Neural progenitor cell (in vitro differentiated cells): ENCODE measurements around the gene BMP8B.

Source experiments
- EZH2 ChIP-seq: fragments of 200-600 bp; sonication (generic); IDR thresholded peaks from 2 replicates; pipeline ENCODE4 v1.6.1; 2017; ENCODE audit warnings: antibody characterized with exemption, mild to moderate bottlenecking, moderate library complexity
- EZH2phosphoT487 ChIP-seq: fragments of 200-600 bp; sonication (generic); IDR thresholded peaks from 2 replicates; pipeline ENCODE4 v1.6.1; 2017; ENCODE audit warnings: antibody characterized with exemption
- TF ChIP-seq, protein P1 (sequence below): fragments of 200-600 bp; sonication (generic); IDR thresholded peaks from 2 replicates; pipeline ENCODE4 v1.5.1; 2017; ENCODE audit warnings: antibody characterized with exemption, mild to moderate bottlenecking

DNA sequence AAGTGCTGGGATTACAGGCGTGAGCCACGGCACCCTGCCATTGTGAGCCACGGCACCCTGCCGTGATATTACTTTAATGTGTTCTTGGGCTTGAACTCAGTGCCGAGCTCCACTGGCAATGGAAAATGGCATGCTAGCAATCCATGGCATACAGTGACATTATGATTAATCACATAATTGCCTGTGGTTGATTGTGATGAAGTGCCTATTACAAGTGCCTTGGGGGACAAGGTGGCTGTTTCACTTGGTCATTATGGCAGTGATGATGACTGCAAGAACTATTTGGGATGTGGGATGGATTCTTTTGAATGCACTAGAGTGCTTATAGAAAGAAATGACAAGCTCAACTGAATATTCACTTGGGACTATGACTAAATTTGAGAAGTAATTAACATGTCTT lies 75.1 kb downstream of the BMP8B start:
- TF ChIP-seq, protein P1, sequence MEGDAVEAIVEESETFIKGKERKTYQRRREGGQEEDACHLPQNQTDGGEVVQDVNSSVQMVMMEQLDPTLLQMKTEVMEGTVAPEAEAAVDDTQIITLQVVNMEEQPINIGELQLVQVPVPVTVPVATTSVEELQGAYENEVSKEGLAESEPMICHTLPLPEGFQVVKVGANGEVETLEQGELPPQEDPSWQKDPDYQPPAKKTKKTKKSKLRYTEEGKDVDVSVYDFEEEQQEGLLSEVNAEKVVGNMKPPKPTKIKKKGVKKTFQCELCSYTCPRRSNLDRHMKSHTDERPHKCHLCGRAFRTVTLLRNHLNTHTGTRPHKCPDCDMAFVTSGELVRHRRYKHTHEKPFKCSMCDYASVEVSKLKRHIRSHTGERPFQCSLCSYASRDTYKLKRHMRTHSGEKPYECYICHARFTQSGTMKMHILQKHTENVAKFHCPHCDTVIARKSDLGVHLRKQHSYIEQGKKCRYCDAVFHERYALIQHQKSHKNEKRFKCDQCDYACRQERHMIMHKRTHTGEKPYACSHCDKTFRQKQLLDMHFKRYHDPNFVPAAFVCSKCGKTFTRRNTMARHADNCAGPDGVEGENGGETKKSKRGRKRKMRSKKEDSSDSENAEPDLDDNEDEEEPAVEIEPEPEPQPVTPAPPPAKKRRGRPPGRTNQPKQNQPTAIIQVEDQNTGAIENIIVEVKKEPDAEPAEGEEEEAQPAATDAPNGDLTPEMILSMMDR, result no peak
- TF ChIP-seq EZH2, result no peak
- no peak for TF ChIP-seq EZH2phosphoT487
